GM23338 (cell line): ENCODE data around the gene ELOB. TPM values are rescaled to one million over a fixed set of nuclear protein-coding genes. Genes with fewer than 3 reads are reported as not detected.

Experiments used
- ATAC-seq: fragments of 200-7000 bp; cut with Tn5 transposase; 3 replicates; pipeline ENCODE4 v1.9.1; 2020
- DNase-seq: peaks from one replicate; pipeline ENCODE4 v3.0.0-alpha.2; 2015; ENCODE audit warnings: low spot score
- H2AFZ ChIP-seq: fragments of 200-600 bp; sonication (generic); 2 replicates; pipeline ENCODE4 v1.8.0; 2016; ENCODE audit warnings: antibody characterized with exemption, mild to moderate bottlenecking, moderate library complexity
- H3F3A ChIP-seq: fragments of 200-600 bp; sonication (generic); replicated peaks from 2 replicates; pipeline ENCODE4 v1.8.0; 2017; ENCODE audit warnings: antibody characterized with exemption, mixed run types, low read depth
- H3K27ac ChIP-seq: fragments of 200-600 bp; sonication (generic); 2 replicates; pipeline ENCODE4 v1.6.1; 2016; ENCODE audit warnings: low read depth
- H3K27me3 ChIP-seq: fragments of 200-600 bp; sonication (generic); 2 replicates; pipeline ENCODE4 v1.8.0; 2016; ENCODE audit warnings: mild to moderate bottlenecking, mixed run types, moderate library complexity; ENCODE audit not compliant: insufficient read depth
- H3K36me3 ChIP-seq: fragments of 200-600 bp; sonication (generic); 2 replicates; pipeline ENCODE4 v1.8.0; 2016; ENCODE audit warnings: mild to moderate bottlenecking; ENCODE audit not compliant: insufficient read depth
- H3K4me1 ChIP-seq: fragments of 200-600 bp; sonication (generic); 2 replicates; pipeline ENCODE4 v1.8.0; 2016; ENCODE audit warnings: mild to moderate bottlenecking, moderate library complexity; ENCODE audit not compliant: insufficient read depth
- H3K4me2 ChIP-seq: fragments of 200-600 bp; sonication (generic); 2 replicates; pipeline ENCODE4 v1.7.1; 2017; ENCODE audit warnings: mixed run types
- H3K4me3 ChIP-seq: fragments of 200-600 bp; sonication (generic); 2 replicates; pipeline ENCODE4 v1.6.1; 2016; ENCODE audit warnings: mixed run types
- H3K79me2 ChIP-seq: fragments of 200-600 bp; sonication (generic); replicated peaks from 2 replicates; pipeline ENCODE4 v1.8.0; 2017; ENCODE audit warnings: mild to moderate bottlenecking; ENCODE audit not compliant: insufficient read depth
- H3K9me2 ChIP-seq: fragments of 200-600 bp; sonication (generic); 2 replicates; pipeline ENCODE4 v1.8.0; 2017; ENCODE audit not compliant: insufficient read depth
- H4K20me1 ChIP-seq: fragments of 200-600 bp; sonication (generic); replicated peaks from 2 replicates; pipeline ENCODE4 v1.8.0; 2017; ENCODE audit warnings: mild to moderate bottlenecking; ENCODE audit not compliant: insufficient read depth
- H3K27ac Mint-ChIP-seq: 2 replicates; pipeline ENCODE4 v1.8.0; 2020; ENCODE audit warnings: inconsistent platforms, mild to moderate bottlenecking, moderate library complexity, mixed read lengths
- H3K27me3 Mint-ChIP-seq: 3 replicates; pipeline ENCODE4 v1.8.0; 2022; ENCODE audit warnings: low read depth, mild to moderate bottlenecking, moderate library complexity, mixed read lengths, inconsistent platforms; ENCODE audit not compliant: insufficient read depth, poor library complexity
- H3K36me3 Mint-ChIP-seq: 3 replicates; pipeline ENCODE4 v1.8.0; 2021; ENCODE audit warnings: low read depth, mild to moderate bottlenecking, inconsistent platforms, moderate library complexity, mixed read lengths
- H3K4me1 Mint-ChIP-seq: 3 replicates; pipeline ENCODE4 v1.8.0; 2020; ENCODE audit warnings: mild to moderate bottlenecking, inconsistent platforms, mixed read lengths
- H3K4me3 Mint-ChIP-seq: 3 replicates; pipeline ENCODE4 v1.8.0; 2021; ENCODE audit warnings: moderate library complexity, mild to moderate bottlenecking, inconsistent platforms, mixed read lengths
- H3K9me3 Mint-ChIP-seq: 3 replicates; pipeline ENCODE4 v1.8.0; 2020; ENCODE audit warnings: moderate library complexity, mild to moderate bottlenecking, inconsistent platforms, mixed read lengths
- ETS1 ChIP-seq: IDR thresholded peaks from 2 replicates; pipeline ENCODE4 v1.6.1; 2016; ENCODE audit warnings: antibody characterized with exemption
- NANOG ChIP-seq: IDR thresholded peaks from 2 replicates; pipeline ENCODE4 v1.6.1; 2016; ENCODE audit warnings: antibody characterized with exemption, borderline replicate concordance
- POLR2AphosphoS5 ChIP-seq: IDR thresholded peaks from 2 replicates; pipeline ENCODE4 v1.6.1; 2016; ENCODE audit warnings: antibody characterized with exemption, low read depth
- STAT1 ChIP-seq: IDR thresholded peaks from one replicate; pipeline ENCODE4 v1.6.1; 2016; ENCODE audit warnings: antibody characterized with exemption; ENCODE audit not compliant: unreplicated experiment
- ZNF331 ChIP-seq: fragments of 250-450 bp; sonication (Bioruptor Pico); IDR thresholded peaks from 2 replicates; pipeline ENCODE4 v1.5.0; 2020; ENCODE audit warnings: low read depth, mild to moderate bottlenecking, moderate library complexity
- polyA plus RNA-seq: library from polyadenylated mRNA; unstranded; fragments of >200 nt; fragmentation: Nextera tagmentation; extraction: Ambion mirVana; gene quantifications from 2 replicates; pipeline ENCODE4 v1.2.1, GENCODE V29; 2016
- total RNA-seq: library from RNA; depleted of rRNA; stranded (reverse); fragments of >200 nt; shearing (Covaris generic); gene quantifications from 2 replicates; pipeline ENCODE4 v1.2.3, GENCODE V29; 2014
- TF ChIP-seq, protein P1 (sequence below): fragments of 250-450 bp; sonication (Bioruptor Pico); IDR thresholded peaks from 2 replicates; pipeline ENCODE4 v1.5.0; 2020; ENCODE audit warnings: mild to moderate bottlenecking, moderate library complexity
- TF ChIP-seq, protein P2 (sequence below), 2 experiments: fragments of 200-600 bp in 1 of 2; sonication (generic) in 1 of 2; conservative IDR thresholded peaks; 2 replicates each; pipeline versions ENCODE4 v1.5.1 to v1.6.1; 2016 to 2017; ENCODE audit warnings: antibody characterized with exemption in 2 of 2, low read depth in 2 of 2, mild to moderate bottlenecking in 2 of 2, moderate library complexity in 1 of 2

Gene ELOB
- total and polyA plus RNA-seq, 2 experiments from 2014 or later = 278 to 756 TPM

DNA sequence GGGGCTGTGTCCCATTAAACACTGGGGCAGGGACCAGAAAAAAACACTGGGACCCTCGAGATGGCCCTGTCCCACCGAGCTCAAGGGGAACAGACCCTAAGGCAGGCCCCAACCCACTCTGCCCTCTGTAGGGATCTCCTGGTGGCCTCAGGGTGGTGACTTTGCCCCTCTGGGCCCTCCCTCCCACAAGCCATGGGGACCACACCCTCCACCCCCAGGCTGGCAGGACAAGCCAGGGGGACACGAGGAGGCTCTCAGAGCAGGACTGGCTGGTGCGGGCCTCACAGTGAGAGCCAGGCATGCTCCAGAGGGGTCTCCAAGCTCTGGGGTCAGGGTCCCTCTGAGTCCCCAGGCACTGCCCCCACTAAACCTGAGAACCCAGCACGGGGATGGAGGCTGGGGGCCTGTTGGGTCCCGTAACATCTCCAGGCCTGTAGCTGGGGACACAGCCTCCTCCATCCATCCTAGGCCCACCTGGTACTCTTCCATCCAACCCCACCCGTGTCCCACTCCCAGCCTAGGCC lies 39.1 kb downstream of the ELOB start (continued):
- TF ChIP-seq, protein P1, sequence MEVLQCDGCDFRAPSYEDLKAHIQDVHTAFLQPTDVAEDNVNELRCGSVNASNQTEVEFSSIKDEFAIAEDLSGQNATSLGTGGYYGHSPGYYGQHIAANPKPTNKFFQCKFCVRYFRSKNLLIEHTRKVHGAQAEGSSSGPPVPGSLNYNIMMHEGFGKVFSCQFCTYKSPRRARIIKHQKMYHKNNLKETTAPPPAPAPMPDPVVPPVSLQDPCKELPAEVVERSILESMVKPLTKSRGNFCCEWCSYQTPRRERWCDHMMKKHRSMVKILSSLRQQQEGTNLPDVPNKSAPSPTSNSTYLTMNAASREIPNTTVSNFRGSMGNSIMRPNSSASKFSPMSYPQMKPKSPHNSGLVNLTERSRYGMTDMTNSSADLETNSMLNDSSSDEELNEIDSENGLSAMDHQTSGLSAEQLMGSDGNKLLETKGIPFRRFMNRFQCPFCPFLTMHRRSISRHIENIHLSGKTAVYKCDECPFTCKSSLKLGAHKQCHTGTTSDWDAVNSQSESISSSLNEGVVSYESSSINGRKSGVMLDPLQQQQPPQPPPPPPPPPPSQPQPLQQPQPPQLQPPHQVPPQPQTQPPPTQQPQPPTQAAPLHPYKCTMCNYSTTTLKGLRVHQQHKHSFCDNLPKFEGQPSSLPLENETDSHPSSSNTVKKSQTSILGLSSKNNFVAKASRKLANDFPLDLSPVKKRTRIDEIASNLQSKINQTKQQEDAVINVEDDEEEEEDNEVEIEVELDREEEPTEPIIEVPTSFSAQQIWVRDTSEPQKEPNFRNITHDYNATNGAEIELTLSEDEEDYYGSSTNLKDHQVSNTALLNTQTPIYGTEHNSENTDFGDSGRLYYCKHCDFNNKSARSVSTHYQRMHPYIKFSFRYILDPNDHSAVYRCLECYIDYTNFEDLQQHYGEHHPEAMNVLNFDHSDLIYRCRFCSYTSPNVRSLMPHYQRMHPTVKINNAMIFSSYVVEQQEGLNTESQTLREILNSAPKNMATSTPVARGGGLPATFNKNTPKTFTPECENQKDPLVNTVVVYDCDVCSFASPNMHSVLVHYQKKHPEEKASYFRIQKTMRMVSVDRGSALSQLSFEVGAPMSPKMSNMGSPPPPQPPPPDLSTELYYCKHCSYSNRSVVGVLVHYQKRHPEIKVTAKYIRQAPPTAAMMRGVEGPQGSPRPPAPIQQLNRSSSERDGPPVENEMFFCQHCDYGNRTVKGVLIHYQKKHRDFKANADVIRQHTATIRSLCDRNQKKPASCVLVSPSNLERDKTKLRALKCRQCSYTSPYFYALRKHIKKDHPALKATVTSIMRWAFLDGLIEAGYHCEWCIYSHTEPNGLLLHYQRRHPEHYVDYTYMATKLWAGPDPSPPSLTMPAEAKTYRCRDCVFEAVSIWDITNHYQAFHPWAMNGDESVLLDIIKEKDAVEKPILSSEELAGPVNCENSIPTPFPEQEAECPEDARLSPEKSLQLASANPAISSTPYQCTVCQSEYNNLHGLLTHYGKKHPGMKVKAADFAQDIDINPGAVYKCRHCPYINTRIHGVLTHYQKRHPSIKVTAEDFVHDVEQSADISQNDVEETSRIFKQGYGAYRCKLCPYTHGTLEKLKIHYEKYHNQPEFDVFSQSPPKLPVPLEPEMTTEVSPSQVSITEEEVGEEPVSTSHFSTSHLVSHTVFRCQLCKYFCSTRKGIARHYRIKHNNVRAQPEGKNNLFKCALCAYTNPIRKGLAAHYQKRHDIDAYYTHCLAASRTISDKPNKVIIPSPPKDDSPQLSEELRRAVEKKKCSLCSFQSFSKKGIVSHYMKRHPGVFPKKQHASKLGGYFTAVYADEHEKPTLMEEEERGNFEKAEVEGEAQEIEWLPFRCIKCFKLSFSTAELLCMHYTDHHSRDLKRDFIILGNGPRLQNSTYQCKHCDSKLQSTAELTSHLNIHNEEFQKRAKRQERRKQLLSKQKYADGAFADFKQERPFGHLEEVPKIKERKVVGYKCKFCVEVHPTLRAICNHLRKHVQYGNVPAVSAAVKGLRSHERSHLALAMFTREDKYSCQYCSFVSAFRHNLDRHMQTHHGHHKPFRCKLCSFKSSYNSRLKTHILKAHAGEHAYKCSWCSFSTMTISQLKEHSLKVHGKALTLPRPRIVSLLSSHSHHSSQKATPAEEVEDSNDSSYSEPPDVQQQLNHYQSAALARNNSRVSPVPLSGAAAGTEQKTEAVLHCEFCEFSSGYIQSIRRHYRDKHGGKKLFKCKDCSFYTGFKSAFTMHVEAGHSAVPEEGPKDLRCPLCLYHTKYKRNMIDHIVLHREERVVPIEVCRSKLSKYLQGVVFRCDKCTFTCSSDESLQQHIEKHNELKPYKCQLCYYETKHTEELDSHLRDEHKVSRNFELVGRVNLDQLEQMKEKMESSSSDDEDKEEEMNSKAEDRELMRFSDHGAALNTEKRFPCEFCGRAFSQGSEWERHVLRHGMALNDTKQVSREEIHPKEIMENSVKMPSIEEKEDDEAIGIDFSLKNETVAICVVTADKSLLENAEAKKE (CRISPR knock-in tag) = no peak
- TF ChIP-seq STAT1 (no peak), ZNF331 (CRISPR knock-in tag) (no peak), NANOG (no peak), POLR2AphosphoS5 (no peak)

DNA sequence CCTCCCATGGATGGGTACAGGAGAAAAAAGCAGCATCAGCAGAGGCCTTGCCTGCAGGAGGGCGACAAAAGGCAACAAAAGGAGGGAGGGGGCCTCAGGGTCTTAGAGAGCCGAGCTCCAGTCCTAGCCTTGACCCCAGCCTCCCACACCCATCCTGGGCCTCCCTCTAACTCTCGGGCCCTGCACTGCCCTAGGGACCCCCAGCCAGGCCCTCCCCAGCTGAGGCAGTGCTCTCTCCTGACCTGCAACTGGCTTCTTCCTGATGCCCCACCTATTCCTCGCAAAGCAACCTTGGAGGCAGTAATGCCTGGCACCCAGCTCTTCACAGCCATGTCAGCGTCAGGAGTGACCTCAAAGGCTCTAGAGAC lies 39.9 kb downstream of the ELOB start:
- DNase-seq (no peak), ATAC-seq (peak; percentile 46; the same call in 2 of the 3 replicates)
- H2AFZ ChIP-seq = no peak overlapping the region

More for the DNA sequence above, 39.9 kb downstream of the ELOB start:
- no peaks in the 10 kb centered on the region for H3K36me3 ChIP-seq
- H3K27ac ChIP-seq = no peak overlapping the region
- TF ChIP-seq, protein P2, sequence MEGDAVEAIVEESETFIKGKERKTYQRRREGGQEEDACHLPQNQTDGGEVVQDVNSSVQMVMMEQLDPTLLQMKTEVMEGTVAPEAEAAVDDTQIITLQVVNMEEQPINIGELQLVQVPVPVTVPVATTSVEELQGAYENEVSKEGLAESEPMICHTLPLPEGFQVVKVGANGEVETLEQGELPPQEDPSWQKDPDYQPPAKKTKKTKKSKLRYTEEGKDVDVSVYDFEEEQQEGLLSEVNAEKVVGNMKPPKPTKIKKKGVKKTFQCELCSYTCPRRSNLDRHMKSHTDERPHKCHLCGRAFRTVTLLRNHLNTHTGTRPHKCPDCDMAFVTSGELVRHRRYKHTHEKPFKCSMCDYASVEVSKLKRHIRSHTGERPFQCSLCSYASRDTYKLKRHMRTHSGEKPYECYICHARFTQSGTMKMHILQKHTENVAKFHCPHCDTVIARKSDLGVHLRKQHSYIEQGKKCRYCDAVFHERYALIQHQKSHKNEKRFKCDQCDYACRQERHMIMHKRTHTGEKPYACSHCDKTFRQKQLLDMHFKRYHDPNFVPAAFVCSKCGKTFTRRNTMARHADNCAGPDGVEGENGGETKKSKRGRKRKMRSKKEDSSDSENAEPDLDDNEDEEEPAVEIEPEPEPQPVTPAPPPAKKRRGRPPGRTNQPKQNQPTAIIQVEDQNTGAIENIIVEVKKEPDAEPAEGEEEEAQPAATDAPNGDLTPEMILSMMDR (conservative IDR thresholded peaks at IDR 0.05; ENCODE audit: low read depth in 2 of 2) = peak in 1 of 2 experiments; percentile 8; a peak in 1 of 4 replicates
- no peak for TF ChIP-seq ETS1
- peaks cover 3% of the 10 kb centered on the region; the same call in 1 of the 3 replicates for H3K4me1 Mint-ChIP-seq
- H3K4me1 ChIP-seq = no peaks in the 10 kb centered on the region
- no peak overlapping the region for H3K27ac Mint-ChIP-seq
- peaks cover 8% of the 10 kb centered on the region for H3K27me3 Mint-ChIP-seq
- H3K27me3 ChIP-seq = no peaks in the 10 kb centered on the region
- H3K9me2 ChIP-seq = no peaks in the 10 kb centered on the region
- no peaks in the 10 kb centered on the region for H3K9me3 Mint-ChIP-seq
- H3K36me3 Mint-ChIP-seq = no peaks in the 10 kb centered on the region; the same call in 2 of the 3 replicates
- H3K4me2 ChIP-seq = no peak overlapping the region
- no peak overlapping the region for H3K4me3 ChIP-seq
- H3K79me2 ChIP-seq = no peaks in the 10 kb centered on the region
- H4K20me1 ChIP-seq = no peaks in the 10 kb centered on the region
- H3F3A ChIP-seq = no peaks in the 10 kb centered on the region
- H3K4me3 Mint-ChIP-seq = no peak overlapping the region
